GM21619 (cell line): ENCODE results near the gene ILF2.
A peak's percentile ranks its signal among the peaks of the same experiment; 100 is the strongest.

ENCODE experiments used
- ATAC-seq: cut with Tn5 transposase; IDR thresholded peaks from one replicate; pipeline ENCODE4 v1.9.1; 2021; ENCODE audit not compliant: unreplicated experiment

ILF2 gene

GRCh38 chr1:153628638-153629342, 42.0 kb downstream of the ILF2 start:
- no peak for ATAC-seq

- ATAC-seq = no peak
These were observed 42.8 kb downstream of the ILF2 start, which contains the start of gene S100A1 for GRCh38 chr1:153627715-153628626. Gene S100A1, plus strand, starts transcription at chr1:153628434. Its CDS starts 2,088 bp downstream, at chr1:153630522.

GRCh38 chr1:153626904-153627714, 43.7 kb downstream of the ILF2 start, which contains the start of gene S100A13:
Gene S100A13, minus strand, starts transcription at chr1:153627505. Its CDS starts 1,033 bp downstream, at chr1:153626472.
- no peak for ATAC-seq

- ATAC-seq = no peak
These were observed 44.3 kb downstream of the ILF2 start for GRCh38 chr1:153626477-153626903.

- ATAC-seq = no peak
These were observed 45.7 kb downstream of the ILF2 start for GRCh38 chr1:153624965-153625611.

- no peak for ATAC-seq
These were observed 47.7 kb downstream of the ILF2 start for GRCh38 chr1:153623101-153623500.

GRCh38 chr1:153619171-153619570, 51.6 kb downstream of the ILF2 start:
- ATAC-seq = no peak

GRCh38 chr1:153617663-153618062, 53.1 kb downstream of the ILF2 start:
- peak; percentile 69 for ATAC-seq

GRCh38 chr1:153616917-153617311, 53.9 kb downstream of the ILF2 start:
- ATAC-seq = no peak

- ATAC-seq = no peak
These were observed 54.5 kb downstream of the ILF2 start, which contains the start of gene S100A14 for GRCh38 chr1:153616144-153616916. Gene S100A14, minus strand, starts transcription at chr1:153616325. Its CDS starts 467 bp downstream, at chr1:153615858.

GRCh38 chr1:153615406-153615805, 55.4 kb downstream of the ILF2 start:
- ATAC-seq = no peak

GRCh38 chr1:153614906-153615305, 55.9 kb downstream of the ILF2 start:
- ATAC-seq = no peak

GRCh38 chr1:153614189-153614900, 56.4 kb downstream of the ILF2 start:
- no peak for ATAC-seq

- ATAC-seq = no peak
These were observed 57.4 kb downstream of the ILF2 start for GRCh38 chr1:153613406-153613805.

GRCh38 chr1:153612755-153613331, 58.0 kb downstream of the ILF2 start, which contains the start of gene S100A16:
Gene S100A16, minus strand, starts transcription at chr1:153613137. Its CDS starts 4,986 bp downstream, at chr1:153608151.
- no peak for ATAC-seq

- no peak for ATAC-seq
These were observed 58.6 kb downstream of the ILF2 start for GRCh38 chr1:153612111-153612754.
